NCI-H187 treated with DMSO at 0.1 percent for 48 hours (cell line): Measurements from ENCODE around the gene TAF11L14.
"Not testable (repeated sequence)": the region's sequence is repeated elsewhere in the genome, so short reads cannot be mapped to it uniquely, and the experiment has no call there.

Experiments
- DNase-seq: peaks from one replicate; lab custom pipeline; 2025; lab: John Stamatoyannopoulos, UW

Gene TAF11L14

GRCh38 chr5:17634160-17634559, at the start of gene TAF11L14:
TAF11L14 (plus strand) TSS chr5:17634460.
- no peak for DNase-seq

GRCh38 chr5:17585658-17586057, 48.6 kb upstream of the TAF11L14 start, which contains the start of gene TAF11L7:
TAF11L7 (minus strand) TSS chr5:17585758.
- not testable (repeated sequence) for DNase-seq

- not testable (repeated sequence) for DNase-seq
Measured at GRCh38 chr5:17590860-17591259, 43.4 kb upstream of the TAF11L14 start, which contains the start of gene TAF11L8. TAF11L8 (minus strand) TSS chr5:17590960.

GRCh38 chr5:17594255-17594654, 40.0 kb upstream of the TAF11L14 start, which contains the start of gene TAF11L9:
TAF11L9 (minus strand) TSS chr5:17594394.
- DNase-seq: not testable (repeated sequence)

GRCh38 chr5:17597728-17598127, 36.5 kb upstream of the TAF11L14 start, which contains the start of gene TAF11L10:
TAF11L10 (minus strand) TSS chr5:17597828.
- DNase-seq: not testable (repeated sequence)

- not testable (repeated sequence) for DNase-seq
Measured at GRCh38 chr5:17603880-17604279, 30.4 kb upstream of the TAF11L14 start, which contains the start of gene TAF11L11. TAF11L11 (plus strand) TSS chr5:17604183.

GRCh38 chr5:17604951-17605350, 29.3 kb upstream of the TAF11L14 start:
- no peak for DNase-seq

- DNase-seq: not testable (repeated sequence)
Measured at GRCh38 chr5:17607461-17607860, 26.8 kb upstream of the TAF11L14 start.

- DNase-seq: not testable (repeated sequence)
Measured at GRCh38 chr5:17610092-17610491, 24.2 kb upstream of the TAF11L14 start, which contains the start of gene TAF11L12. TAF11L12 (plus strand) TSS chr5:17610392.

GRCh38 chr5:17614872-17615605, 19.2 kb upstream of the TAF11L14 start:
- DNase-seq: no peak

- DNase-seq: no peak
Measured at GRCh38 chr5:17619354-17619753, 14.9 kb upstream of the TAF11L14 start.

- DNase-seq: no peak
Measured at GRCh38 chr5:17620627-17621026, 13.6 kb upstream of the TAF11L14 start.

- DNase-seq: no peak
Measured at GRCh38 chr5:17625686-17626085, 8.6 kb upstream of the TAF11L14 start.

GRCh38 chr5:17631788-17632187, 2.5 kb upstream of the TAF11L14 start, which contains the start of gene TAF11L13:
TAF11L13 (plus strand) TSS chr5:17632088.
- DNase-seq: not testable (repeated sequence)

GRCh38 chr5:17649232-17649631, 15.0 kb downstream of the TAF11L14 start:
- DNase-seq: not testable (repeated sequence)

- not testable (repeated sequence) for DNase-seq
Measured at GRCh38 chr5:17655201-17655759, 21.0 kb downstream of the TAF11L14 start.

- DNase-seq: no peak
Measured at GRCh38 chr5:17655921-17656320, 21.7 kb downstream of the TAF11L14 start.

GRCh38 chr5:17663182-17663581, 28.9 kb downstream of the TAF11L14 start:
- no peak for DNase-seq

GRCh38 chr5:17665836-17666235, 31.6 kb downstream of the TAF11L14 start:
- DNase-seq: no peak

GRCh38 chr5:17666726-17667235, 32.5 kb downstream of the TAF11L14 start:
- DNase-seq: no peak

- DNase-seq: no peak
Measured at GRCh38 chr5:17670353-17670752, 36.1 kb downstream of the TAF11L14 start.

GRCh38 chr5:17678751-17679324, 44.6 kb downstream of the TAF11L14 start:
- DNase-seq: no peak
